Cortex of kidney (tissue), 1 donor: ENCODE measurements around the gene FAM217B.
A peak's percentile ranks its signal among the peaks of the same experiment; 100 is the strongest.

Experiments used
- DNase-seq: peaks from one replicate; lab custom pipeline; 2025; lab: John Stamatoyannopoulos, UW

FAM217B gene, protein sequence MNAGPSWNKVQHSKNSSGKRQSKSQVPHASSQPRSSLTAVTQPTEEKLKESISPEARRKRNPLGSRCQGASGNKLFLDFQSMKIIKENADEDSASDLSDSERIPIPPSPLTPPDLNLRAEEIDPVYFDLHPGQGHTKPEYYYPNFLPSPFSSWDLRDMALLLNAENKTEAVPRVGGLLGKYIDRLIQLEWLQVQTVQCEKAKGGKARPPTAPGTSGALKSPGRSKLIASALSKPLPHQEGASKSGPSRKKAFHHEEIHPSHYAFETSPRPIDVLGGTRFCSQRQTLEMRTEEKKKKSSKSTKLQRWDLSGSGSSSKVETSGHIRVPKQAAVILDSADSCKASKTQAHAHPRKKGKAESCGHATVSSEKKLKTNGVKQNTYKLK

DNA sequence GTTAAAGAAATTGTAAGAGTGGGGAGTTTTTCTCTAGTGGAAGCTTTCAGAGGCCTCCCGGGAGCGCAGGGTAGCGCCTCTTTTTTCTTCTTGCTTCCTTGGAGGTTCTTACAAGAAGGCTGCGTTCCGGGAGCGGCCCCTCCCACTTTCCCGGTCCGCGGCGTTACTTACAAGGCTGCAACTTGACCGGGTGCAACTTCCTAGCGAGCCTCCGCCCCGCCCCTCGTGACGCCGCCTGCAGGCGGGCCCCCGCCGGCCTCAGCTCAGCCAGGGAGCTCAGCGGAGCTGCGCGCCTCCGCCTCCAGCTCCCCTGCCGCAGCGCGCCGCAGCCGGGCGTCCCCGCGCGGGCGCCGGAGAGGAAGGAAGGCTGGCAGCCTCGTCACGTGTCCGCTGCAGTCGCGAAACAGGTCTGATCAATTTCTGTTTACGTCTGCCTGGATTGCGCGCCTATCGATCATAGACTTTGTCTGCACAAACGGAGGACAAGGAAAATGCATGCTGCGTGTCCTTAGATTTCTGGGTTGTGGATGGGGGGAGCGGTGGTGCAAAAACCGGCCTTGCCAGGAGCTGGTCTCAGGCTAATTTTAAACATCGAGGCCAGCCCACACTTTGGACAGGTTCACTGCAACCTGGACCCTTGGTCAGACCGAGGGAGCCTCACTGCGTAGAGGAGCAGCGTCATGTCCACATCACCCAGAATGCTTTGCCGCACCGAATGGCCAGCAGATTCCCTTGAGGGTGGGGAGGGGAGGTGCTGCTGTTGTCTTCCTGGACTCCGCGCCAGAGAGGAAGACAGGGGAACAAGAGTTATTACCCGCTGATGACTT is at the start of gene FAM217B, which contains the start of gene PPP1R3D:
TSS of gene FAM217B (plus strand) at position 261 of the 827 bp plus-strand sequence. CDS start 3,555 bp downstream, outside the sequence.
TSS of gene PPP1R3D (minus strand) at position 177 of the 827 bp plus-strand sequence. CDS start 374 bp downstream, outside the sequence.
- DNase-seq: peak; percentile 70

DNA sequence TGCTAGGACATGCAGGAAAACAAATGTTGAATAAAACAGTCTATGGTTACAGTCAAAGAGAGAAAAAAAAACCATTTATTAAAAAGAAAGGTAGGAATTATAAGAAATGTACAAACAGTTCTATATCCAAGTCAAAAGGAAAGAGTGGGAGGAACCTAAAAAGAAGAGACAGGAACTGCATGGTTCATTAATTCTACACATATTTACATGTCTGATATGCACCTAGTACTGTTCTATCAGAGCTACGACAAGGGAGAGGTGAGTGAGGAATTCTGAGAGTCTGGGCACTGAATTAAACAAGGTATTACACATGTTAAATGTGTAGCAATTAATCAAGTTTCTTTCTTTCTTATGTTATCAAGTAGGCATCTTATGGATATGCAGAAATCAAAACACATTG is 48.6 kb upstream of the FAM217B start:
- no peak for DNase-seq

DNA sequence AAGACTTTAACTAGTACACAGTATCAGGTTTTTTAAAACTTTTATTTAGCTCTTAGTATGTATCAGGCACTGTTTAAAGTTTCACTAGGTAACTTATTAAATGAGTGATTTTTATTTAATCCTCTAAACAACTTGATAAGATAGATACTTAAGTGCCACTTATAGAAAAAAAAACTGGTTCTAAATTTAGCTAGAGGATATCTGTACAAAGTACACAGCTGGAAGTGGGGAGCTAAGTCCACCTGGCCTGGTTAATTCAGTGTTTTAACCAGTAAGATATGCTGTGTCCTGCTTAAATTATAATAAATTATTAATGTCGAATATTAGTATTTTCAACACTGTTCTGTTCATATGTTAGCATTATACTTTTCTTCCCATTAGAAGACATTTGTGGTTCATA is 44.3 kb upstream of the FAM217B start:
- no peak for DNase-seq

DNA sequence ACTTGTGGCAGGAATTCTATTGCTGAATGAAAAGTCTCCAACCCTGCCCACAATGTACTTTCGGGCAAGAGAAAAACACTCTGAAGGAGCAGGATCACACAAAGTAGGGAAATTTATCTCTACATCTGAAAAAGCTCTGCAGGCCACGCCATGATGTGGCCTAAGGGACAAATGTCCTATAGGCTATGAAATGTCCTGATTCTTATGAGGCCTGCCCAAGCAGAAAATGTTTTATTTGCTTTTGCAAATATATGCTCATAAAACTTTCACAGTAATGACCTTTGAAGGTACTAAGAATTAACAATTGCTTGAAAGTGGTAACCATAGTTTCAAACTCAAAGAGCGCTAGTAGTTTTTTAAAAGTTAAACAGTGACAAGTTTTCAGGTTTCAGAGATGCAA is 37.7 kb upstream of the FAM217B start:
- DNase-seq: no peak

DNA sequence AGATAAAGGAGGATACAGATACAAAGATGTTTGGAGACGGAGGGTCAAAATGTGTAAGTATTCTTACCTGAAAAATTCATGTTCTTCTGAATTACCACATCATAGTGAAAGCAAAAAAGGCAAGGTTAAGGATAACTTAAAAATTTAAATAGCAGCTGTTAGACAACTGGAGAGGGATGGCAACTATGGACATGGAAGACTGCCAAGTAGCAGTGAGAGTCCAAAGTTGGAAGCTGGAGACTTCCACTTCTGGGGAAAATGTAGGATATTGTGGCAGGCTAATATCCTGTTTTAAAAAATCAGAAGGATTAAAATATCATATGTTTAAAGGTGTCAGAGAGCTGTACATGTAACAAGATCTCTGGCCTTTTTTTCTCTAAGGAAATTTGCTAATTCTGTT is 36.6 kb upstream of the FAM217B start:
- DNase-seq: no peak

DNA sequence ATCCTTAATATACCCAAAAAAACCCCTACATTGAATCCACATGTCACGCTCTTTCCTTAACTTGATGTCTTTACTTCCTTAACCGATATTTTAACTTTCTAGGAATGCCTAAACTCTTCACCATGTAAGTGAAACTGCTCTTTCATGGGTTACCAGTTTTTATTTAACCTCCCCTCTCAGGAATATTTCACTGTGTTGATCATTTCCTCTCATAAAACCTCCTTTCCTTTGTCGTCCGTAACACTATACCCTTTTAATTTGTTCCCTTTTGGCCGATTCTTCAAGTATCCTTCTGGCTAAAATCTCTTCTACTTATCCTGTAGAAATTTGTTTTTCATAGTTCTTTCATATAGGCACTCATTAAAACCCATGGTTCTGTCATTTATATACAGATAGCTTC is 31.3 kb upstream of the FAM217B start:
- DNase-seq: no peak

DNA sequence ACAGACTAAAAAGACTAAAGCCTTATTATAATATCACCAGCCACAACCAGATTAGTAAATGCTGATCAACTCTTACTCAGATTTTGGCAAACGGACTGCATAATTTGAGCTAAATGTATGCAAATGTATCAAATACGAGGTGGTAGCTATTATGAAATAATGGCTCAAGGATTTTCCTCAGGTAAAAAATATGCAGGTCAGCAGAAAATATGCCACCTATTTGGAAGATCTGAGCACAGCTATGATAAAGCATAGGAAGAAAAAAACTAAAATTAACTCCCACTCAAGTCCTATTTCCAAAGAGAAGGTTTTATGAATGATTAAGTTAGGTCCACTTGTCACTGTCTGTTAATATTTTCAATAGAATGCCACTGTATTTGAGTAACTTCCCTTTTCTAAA is 29.1 kb upstream of the FAM217B start:
- no peak for DNase-seq

DNA sequence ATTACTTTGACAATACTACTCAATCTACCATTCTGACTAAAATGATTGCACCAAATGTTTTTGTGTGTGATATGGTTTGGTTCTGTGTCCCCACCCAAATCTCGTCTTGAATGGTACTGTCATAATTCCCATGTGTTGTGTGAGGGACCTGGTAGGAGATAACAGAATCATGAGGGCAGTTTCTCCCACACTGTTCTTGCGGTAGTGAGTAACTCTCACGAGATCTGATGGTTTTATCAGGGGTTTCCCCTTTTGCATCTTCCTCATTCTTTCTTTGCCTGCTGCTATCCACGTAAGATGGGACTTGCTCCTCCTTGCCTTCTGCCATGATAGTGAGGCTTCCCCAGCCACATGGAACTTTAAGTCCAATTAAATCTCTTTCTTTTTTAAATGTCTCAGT is 27.6 kb upstream of the FAM217B start:
- DNase-seq: no peak

DNA sequence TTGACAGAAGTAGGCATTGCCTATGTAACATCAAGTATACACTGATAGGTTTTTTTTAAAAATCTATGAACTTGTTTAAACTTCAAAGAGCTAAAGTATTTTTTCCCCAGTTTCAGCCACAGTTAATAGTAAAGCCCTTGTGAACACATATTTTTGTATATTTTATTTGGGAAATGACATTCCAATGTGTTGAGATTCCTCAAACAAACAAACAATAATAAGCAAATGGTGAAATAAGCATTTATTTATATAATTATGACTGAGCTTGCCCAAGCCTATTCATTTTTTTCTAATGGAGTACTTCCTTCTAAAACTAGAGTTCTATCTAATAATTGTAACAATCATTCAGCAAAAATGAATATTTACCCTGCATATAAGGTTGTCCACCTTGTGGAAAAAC is 19.2 kb upstream of the FAM217B start:
- DNase-seq: no peak

DNA sequence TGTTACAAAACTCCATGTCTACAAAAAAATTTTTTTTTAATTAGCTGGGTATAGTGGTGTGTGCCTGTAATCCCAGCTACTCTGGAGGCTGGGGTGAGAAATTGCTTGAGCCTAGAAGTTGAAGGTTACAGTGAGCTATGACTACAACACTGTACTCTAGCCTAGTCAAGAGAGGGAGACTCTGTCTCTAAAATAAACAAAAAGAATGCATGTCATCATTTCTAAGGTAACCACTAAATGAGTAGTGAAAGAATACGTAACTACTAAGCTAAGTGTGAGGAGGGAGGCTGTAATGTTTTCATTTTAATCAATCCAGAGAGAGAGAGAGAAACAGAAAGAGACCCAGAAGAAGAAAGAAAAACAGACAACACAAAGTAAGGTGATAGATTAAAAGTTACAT is 16.7 kb upstream of the FAM217B start:
- DNase-seq: no peak

DNA sequence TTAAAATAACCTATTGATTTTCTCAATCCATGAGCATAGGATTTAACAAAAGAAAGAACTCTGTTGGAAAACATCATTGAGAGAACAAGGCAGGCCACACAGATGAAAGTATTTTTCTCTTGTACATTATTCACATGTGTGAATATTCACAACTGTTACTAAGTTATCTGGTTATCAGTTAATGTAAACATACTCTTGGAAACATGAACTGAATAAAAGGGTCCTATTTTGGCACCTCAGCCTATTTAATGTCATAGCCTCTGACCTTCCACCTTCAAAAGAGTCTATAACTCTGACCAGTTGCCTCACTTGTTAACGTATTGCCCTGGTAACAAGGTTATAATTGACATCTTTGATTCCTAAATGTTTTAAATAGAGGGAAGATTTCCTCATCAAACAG is 14.8 kb upstream of the FAM217B start:
- DNase-seq: no peak

DNA sequence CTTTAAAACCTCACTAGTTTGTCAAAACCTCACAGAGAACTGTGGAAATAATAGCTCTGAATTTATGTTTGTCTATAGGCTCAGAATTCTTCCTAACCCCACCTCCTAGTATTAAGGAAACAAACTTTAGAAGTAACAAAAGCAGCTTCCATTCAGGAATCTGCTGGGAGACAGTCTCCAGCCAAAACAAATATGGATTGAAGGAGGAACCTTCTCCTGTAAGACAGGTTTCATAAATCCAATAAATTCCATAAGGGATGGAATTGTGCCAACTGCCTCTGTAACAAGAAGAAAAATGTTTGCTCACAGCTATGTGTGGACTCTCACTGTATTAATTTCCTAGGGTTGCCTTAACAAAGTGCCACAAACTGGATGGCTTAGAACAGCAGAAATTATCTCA is 14.3 kb upstream of the FAM217B start:
- DNase-seq: no peak

DNA sequence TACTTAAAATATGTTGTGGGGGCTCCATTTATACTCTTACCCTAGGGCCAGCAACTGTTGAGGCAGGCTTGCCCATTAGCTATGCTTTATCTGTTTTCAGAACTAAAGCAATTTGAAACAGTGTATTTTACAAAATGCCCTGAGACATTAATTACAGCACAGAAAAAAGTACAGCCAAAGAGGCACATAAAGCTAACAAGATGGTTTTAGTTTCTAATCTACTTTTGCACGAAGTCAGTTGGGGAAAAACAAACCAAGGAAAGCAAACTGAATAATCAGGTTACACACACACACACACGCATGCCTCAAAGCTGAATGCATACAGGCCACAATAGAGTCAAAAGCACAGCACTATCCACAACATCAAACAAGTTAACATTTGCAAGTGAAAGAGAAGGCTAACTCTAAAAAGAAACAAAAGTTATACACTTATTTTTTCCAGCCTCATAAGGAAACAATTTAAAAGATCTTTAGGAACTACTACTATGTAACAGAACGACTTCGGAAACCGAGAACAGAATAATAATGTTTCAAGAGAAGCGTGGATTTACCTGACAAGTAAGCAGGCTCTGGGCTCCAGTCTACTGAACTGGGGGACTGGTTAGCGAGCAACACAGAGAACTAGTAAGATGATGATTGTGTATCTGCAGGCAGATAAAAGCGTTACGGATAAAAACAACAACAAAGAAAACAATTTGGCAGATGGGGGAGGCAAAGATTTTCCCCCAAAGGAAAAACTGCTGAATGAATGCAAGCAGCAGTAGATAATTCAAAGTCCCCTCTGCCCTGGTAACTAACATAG is 8.5 kb upstream of the FAM217B start:
- no peak for DNase-seq

DNA sequence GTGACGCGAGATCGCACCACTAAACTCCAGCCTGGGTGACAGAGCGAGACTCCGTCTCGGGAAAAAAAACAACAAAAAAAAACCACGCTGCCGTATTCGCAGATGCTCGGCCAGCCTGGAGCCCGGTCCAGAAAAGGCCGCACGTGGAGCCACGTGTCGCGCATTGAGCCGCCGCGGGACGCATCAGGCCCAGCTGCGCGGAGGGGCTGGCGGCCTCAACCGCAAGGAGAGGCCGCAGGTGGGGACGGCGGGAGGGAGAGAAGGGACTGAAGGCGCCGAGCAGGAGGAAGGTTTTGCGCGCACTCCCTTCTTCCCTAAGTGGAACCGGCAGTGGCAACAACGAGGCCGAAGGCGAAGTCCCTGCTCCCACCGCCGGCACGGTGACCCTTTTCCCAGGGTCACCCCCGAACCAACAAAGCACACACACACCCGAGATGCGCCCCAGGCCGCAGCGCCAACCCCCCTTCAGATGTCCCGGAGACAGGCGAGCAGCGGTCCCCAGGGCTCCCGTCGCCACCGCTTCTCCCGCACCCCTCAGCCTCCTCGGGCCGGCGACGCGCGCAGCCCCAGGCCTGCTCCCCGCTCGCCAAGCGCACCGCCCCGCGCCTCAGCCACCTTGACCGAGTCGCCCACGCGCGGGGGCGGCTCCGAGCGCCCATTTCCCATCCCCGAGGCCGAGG is 7.4 kb upstream of the FAM217B start:
- DNase-seq: no peak

DNA sequence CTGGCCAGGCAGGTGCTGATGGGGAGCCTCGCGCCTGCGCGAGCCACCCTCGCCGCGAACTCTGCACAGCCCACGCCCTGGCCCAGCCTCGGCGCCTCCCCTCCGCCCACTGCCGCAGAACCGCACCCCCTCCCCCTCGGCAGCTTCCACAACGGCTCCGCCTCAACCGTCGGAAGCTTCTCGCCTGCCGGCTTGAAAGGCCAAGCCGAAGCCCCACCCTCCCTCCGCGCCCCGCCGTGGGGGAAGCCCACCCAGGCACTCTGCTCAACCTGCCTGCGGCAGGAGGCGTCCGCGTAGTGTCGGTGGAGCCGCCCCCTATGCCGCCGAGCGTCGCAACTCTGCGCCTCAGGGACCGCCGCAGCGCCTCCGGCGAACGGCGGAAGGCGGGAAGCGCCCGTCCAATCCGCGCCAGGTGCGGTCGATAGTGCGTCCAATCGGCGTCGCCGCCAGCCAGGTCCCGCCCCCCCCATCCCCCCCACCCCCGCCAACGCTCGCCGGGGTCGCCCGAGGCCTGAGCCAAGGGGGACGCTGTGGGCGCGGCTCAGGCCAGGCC is 6.8 kb upstream of the FAM217B start, which contains the start of gene SYCP2:
TSS of gene SYCP2 (minus strand) at position 342 of the 553 bp plus-strand sequence. CDS start 11,224 bp downstream, outside the sequence.
- no peak for DNase-seq

DNA sequence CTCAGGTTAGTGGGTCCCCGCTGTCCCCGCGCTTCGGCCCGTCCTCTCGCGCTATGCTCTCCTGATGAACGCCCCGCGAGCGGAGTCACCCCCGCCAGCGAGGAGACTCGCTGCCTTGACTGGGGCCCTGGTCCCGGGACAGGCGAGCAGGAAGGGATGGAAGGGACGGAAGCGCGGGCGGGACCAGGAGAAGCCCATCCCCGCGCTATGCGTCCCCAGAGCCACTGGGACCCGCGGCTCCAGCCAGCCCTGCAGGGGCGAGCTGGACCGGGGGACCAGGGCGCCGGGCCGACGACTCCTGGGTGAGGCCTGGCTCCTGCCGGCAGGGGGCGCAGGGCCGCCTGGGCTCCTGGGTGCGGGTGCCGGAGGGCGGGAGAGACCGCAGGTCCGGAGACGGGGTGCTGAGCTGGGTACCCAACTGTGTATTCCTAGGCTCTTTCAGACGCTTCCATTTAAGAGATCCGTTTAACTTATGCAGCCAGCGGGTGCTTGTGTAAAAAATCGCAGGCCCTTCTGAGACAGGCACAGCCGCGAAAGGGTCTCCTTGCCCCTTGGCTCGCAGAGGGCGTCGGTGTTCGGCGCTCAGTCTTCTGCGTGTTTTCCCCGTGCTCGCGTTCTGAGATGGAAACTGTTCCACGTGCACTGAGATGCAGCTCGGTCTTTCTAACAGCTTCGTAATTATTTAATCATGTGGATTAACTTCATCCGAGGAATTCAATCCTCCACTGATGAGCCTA is 6.2 kb upstream of the FAM217B start:
- DNase-seq: peak; percentile 25

DNA sequence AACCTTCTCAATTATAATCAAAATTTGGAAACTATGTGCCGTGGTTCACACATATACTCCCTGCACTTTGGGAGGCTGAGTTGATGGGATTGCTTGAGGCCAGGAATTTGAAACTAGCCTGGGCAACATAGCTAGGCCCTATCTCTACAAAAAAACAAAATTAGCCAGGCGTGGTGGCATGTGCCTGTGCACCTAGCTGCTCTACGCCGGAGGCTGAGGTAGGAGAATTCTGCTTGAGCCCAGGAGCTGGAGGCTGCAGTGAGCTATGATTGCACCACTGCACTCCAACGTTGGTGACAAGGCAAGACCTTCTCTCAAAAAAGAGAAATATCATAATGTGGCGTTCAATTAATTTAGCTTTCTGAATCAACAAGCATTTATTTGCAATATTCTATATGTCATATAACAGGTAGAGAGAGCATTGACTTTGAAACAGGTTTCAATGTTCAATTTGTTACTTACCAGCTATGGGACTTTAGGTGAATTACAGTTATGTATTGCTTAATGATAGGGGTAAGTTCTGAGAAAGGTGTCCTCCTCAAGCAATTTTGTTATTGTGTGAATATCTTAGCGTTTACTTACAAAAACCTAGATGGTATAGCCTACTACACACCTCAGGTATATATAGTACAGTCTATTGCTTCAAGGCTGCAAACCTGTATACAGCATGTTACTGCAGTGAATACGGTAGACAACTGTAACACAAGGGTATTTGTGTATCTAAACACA is 4.6 kb upstream of the FAM217B start:
- no peak for DNase-seq

DNA sequence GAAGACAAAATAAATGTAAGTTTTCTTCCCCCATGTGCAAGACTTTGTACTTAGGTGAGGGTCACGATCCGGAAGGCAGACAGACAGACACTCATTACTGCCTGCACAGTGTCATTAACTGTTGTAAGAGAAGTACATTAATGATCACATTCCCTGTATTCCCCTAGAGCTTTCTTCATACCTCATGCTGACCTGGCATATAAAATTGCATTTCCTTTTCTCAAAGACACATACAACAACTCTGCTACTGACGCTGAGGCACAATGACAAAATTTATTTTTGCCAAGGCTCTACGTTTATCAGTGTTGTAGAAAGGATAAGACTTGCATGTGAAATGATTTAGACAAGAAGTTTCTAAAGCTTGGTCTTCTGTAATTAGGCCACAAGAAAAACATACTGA is 3.8 kb upstream of the FAM217B start:
- DNase-seq: no peak

DNA sequence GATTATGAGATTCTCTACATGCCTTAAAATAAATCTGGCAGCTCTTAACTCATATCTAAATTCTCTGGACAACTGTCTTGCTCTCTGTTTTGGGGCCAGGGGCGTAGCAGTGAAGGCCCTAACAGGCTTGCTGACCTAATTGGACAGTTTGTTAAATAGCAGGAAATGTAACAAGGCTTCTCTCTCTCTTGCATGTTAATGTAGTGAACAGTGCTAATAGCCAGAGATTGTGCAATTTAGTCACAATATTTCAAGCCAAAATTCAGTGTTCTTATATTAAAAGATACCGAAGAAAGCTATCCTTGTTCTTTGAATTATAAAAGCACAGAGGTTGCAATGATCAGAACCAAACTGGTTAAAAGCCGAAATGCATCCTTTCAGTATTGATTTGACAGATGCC is 3.0 kb upstream of the FAM217B start:
- no peak for DNase-seq

DNA sequence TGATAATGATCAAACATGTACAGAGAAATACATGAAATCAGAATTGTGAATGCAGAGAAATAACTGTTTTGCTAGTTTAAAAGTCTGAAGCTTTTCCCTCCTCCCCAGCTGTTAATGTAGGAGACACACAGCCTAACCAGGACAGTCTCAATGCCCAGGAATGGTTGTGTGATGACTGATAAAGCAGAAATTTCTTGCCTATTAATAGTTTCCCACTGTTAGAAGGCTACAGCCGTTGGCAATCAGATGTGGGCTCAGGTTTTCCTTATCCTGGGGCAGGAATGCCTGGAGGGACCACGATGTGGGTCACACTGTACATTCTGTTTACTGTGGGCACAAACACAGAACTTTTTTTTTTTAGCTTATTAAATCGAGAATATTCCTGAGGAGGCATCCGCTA is 2.0 kb upstream of the FAM217B start:
- DNase-seq: no peak
